Measurements from ENCODE around the gene PFDN1. TPM values are rescaled to one million over a fixed set of nuclear protein-coding genes. Genes with fewer than 3 reads are reported as not detected.

PFDN1 gene
- total RNA-seq, 1 experiment from 2014 or later = 91.9 TPM

DNA sequence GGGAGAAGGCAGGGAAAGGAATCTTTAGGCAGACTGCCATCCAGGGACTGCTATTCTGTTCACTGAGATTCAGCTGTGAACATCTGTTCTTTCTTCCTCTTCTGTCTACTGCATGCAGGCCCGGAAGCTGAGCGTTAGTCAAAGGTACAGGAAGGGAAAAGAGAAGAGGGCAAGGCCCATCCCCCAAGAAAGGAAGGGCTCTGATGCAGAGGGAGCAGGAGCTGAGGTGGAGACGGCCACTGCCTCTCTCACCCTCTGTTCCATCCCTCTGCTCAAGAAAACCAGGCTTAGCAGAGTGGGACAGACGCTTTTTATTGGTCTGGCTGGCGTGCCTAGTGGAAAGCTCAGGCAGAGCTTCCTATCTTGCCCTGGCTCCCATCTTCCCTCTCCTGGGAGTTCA is 57.6 kb downstream of the PFDN1 start:
- H2AFZ ChIP-seq (ENCODE audit: low read length) = no peak overlapping the region
- BruUV-seq (replicated peaks) = TSS peak; percentile 59
- H3K36me3 ChIP-seq (ENCODE audit: low read depth, low read length) = peaks cover 8% of the 10 kb centered on the region; the same call in 1 of the 2 replicates
- ChIA-PET CTCF (interaction anchor here (1.1 to 5.2 kb wide), 3 partner anchors 16 to 114 kb away, joined by 3 to 95 read pairs (median 31); partner anchors contain the start of gene HBEGF), POLR2A (ENCODE audit: unreplicated experiment) (interaction anchor here (1.2 kb wide), 1 partner anchor 101 kb away, joined by 14 read pairs; the partner anchor contains the start of gene HBEGF)
- no peak for DNase-seq
- no peaks in the 10 kb centered on the region for H3K9me3 ChIP-seq (ENCODE audit: low read length)
- intact Hi-C loops (cut with micrococcal nuclease) = loop anchor here (2.0 kb wide), 1 partner anchor 47 kb away; no protein-coding TSS in a partner anchor
- H3K9ac ChIP-seq (ENCODE audit: low read length) = no peak overlapping the region
- ATAC-seq = no peak
- no peaks in the 10 kb centered on the region for H3K27me3 ChIP-seq (ENCODE audit: low read length)
- no peaks in the 10 kb centered on the region for H3K9me2 ChIP-seq (replicated peaks; ENCODE audit: low read length)
- no peaks in the 10 kb centered on the region; the same call in 1 of the 2 replicates for H4K20me1 ChIP-seq (ENCODE audit: low read length)
- H3K27ac ChIP-seq (ENCODE audit: low read length) = peak overlapping the region; percentile 90
- peaks cover 30% of the 10 kb centered on the region for H3K79me2 ChIP-seq (ENCODE audit: low read length)
- no peak overlapping the region for H3K4me3 ChIP-seq (ENCODE audit: low read length)
- peaks cover 55% of the 10 kb centered on the region for H3K4me1 ChIP-seq (ENCODE audit: insufficient read depth, low read length)
- TF ChIP-seq, protein P1, sequence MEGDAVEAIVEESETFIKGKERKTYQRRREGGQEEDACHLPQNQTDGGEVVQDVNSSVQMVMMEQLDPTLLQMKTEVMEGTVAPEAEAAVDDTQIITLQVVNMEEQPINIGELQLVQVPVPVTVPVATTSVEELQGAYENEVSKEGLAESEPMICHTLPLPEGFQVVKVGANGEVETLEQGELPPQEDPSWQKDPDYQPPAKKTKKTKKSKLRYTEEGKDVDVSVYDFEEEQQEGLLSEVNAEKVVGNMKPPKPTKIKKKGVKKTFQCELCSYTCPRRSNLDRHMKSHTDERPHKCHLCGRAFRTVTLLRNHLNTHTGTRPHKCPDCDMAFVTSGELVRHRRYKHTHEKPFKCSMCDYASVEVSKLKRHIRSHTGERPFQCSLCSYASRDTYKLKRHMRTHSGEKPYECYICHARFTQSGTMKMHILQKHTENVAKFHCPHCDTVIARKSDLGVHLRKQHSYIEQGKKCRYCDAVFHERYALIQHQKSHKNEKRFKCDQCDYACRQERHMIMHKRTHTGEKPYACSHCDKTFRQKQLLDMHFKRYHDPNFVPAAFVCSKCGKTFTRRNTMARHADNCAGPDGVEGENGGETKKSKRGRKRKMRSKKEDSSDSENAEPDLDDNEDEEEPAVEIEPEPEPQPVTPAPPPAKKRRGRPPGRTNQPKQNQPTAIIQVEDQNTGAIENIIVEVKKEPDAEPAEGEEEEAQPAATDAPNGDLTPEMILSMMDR (conservative IDR thresholded peaks at IDR 0.05; ENCODE audit: low read depth, low read length) = no peak
- TF ChIP-seq EZH2phosphoT487 (IDR thresholded peaks at IDR 0.05; ENCODE audit: borderline replicate concordance, low read length) (no peak), EZH2 (IDR thresholded peaks at IDR 0.05; ENCODE audit: low read length, unreplicated experiment) (no peak)
- H3K4me2 ChIP-seq (ENCODE audit: low read length) = no peak overlapping the region
- H3F3A ChIP-seq (ENCODE audit: low read length, unreplicated experiment) = peaks cover 10% of the 10 kb centered on the region

DNA sequence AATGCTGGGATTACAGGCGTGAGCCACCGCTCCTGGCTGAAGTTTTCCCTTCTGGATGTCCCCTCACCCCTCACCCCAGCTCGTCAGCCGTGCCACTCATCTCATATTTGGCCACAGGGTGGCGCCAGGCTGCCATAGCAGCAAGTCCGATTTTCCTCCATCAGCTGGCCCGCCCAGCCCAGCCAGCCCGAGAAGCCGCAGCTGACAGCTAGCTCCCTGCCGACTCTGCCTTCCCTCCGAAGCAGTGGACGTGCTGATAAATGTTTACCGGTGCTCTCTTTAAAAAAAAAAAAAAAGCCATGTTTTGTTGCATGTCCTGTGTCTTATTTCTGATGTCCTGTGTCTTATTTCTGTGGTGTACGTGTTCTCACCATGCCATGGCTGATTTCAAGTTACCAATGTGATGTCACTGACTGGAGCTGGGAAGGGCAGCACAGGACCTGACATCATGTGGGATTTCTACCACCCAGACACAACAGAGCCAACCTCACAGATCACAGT is 58.3 kb downstream of the PFDN1 start:
- no peak overlapping the region for H3K4me3 ChIP-seq (ENCODE audit: low read length)
- POLR2A ChIA-PET (ENCODE audit: unreplicated experiment) = interaction anchor here (0.6 to 1.2 kb wide), 2 partner anchors 99 to 101 kb away, joined by 4 to 14 read pairs; partner anchors contain the start of gene HBEGF
- H3K4me2 ChIP-seq (ENCODE audit: low read length) = peak overlapping the region; percentile 18; the same call in 1 of the 2 replicates
- no TSS peak for BruUV-seq (replicated peaks)
- no peaks in the 10 kb centered on the region; the same call in 1 of the 2 replicates for H4K20me1 ChIP-seq (ENCODE audit: low read length)
- intact Hi-C loops (cut with micrococcal nuclease) = loop anchor here (1.0 to 5.0 kb wide), 5 partner anchors 48 to 113 kb away; partner anchors contain the start of genes CYSTM1 and HBEGF
- no peaks in the 10 kb centered on the region for H3K9me3 ChIP-seq (ENCODE audit: low read length)
- no peak overlapping the region for H3K9ac ChIP-seq (ENCODE audit: low read length)
- H3K79me2 ChIP-seq (ENCODE audit: low read length) = peaks cover 22% of the 10 kb centered on the region
- peak overlapping the region; percentile 90 for H3K27ac ChIP-seq (ENCODE audit: low read length)
- H2AFZ ChIP-seq (ENCODE audit: low read length) = no peak overlapping the region
- ATAC-seq (peak; percentile 41), DNase-seq (peak; percentile 93)
- TF ChIP-seq, protein P1 (conservative IDR thresholded peaks at IDR 0.05; ENCODE audit: low read depth, low read length) = peak; percentile 88
- TF ChIP-seq EZH2phosphoT487 (IDR thresholded peaks at IDR 0.05; ENCODE audit: borderline replicate concordance, low read length) (no peak), EZH2 (IDR thresholded peaks at IDR 0.05; ENCODE audit: low read length, unreplicated experiment) (no peak)
- H3K27me3 ChIP-seq (ENCODE audit: low read length) = no peaks in the 10 kb centered on the region
- CTCF ChIA-PET = interaction anchor here (0.8 to 5.2 kb wide), 13 partner anchors 17 to 114 kb away, joined by 3 to 95 read pairs (median 4); partner anchors contain the start of gene HBEGF
- peaks cover 10% of the 10 kb centered on the region for H3F3A ChIP-seq (ENCODE audit: low read length, unreplicated experiment)
- peaks cover 55% of the 10 kb centered on the region for H3K4me1 ChIP-seq (ENCODE audit: insufficient read depth, low read length)
- H3K36me3 ChIP-seq (ENCODE audit: low read depth, low read length) = peaks cover 8% of the 10 kb centered on the region; the same call in 1 of the 2 replicates
- no peaks in the 10 kb centered on the region for H3K9me2 ChIP-seq (replicated peaks; ENCODE audit: low read length)
